Endothelial cell (in vitro differentiated cells): Measurements from ENCODE around the gene USP34. TPM values are rescaled to one million over a fixed set of nuclear protein-coding genes. Genes with fewer than 3 reads are reported as not detected.
A peak's percentile ranks its signal among the peaks of the same experiment; 100 is the strongest.

Experiments used
- DNase-seq: peaks from one replicate; pipeline ENCODE4 v3.0.0; 2021; ENCODE audit warnings: low spot score
- H3K27ac Mint-ChIP-seq: one replicate; pipeline ENCODE4 v1.8.0; 2021; ENCODE audit warnings: mixed read lengths, inconsistent platforms; ENCODE audit not compliant: unreplicated experiment
- H3K27me3 Mint-ChIP-seq: one replicate; pipeline ENCODE4 v1.8.0; 2021; ENCODE audit warnings: mild to moderate bottlenecking, moderate library complexity, mixed read lengths, inconsistent platforms; ENCODE audit not compliant: unreplicated experiment
- H3K36me3 Mint-ChIP-seq: one replicate; pipeline ENCODE4 v1.8.0; 2021; ENCODE audit warnings: mild to moderate bottlenecking, low read depth, mixed read lengths, inconsistent platforms; ENCODE audit not compliant: unreplicated experiment
- H3K4me1 Mint-ChIP-seq: one replicate; pipeline ENCODE4 v1.8.0; 2021; ENCODE audit warnings: mild to moderate bottlenecking, mixed read lengths, inconsistent platforms; ENCODE audit not compliant: unreplicated experiment
- H3K4me3 Mint-ChIP-seq: one replicate; pipeline ENCODE4 v1.8.0; 2021; ENCODE audit warnings: mild to moderate bottlenecking, mixed read lengths, inconsistent platforms; ENCODE audit not compliant: unreplicated experiment
- H3K9me3 Mint-ChIP-seq: one replicate; pipeline ENCODE4 v1.8.0; 2021; ENCODE audit warnings: mixed read lengths, inconsistent platforms; ENCODE audit not compliant: unreplicated experiment
- CTCF ChIP-seq: fragments of 200-600 bp; sonication (generic); IDR thresholded peaks from one replicate; pipeline ENCODE4 v1.5.0; 2021; ENCODE audit warnings: antibody characterized with exemption; ENCODE audit not compliant: unreplicated experiment
- long read RNA-seq: library from polyadenylated mRNA; unstranded; transcript quantifications from one replicate; pipeline ENCODE4 v2.0.0, GENCODE V29; 2020; ENCODE audit not compliant: unreplicated experiment
- total RNA-seq: library from RNA; stranded (reverse); fragmentation: NEBNext Ultra II Directional; extraction: Animal tissue kit (Norgen Biotek cat#: 25700); gene quantifications from one replicate; pipeline ENCODE4 v1.2.1, GENCODE V29; 2021; ENCODE audit not compliant: unreplicated experiment

USP34 gene
- 97.4 TPM for total RNA-seq
- long read RNA-seq, result 0 reads

- peaks cover 3% of the 10 kb centered on the region for H3K27me3 Mint-ChIP-seq
- peak; percentile 92 for DNase-seq
- H3K4me1 Mint-ChIP-seq, result peaks cover 16% of the 10 kb centered on the region
- H3K9me3 Mint-ChIP-seq, result no peaks in the 10 kb centered on the region
- peak within 1 kb of the TSS; percentile 93 for H3K27ac Mint-ChIP-seq
- H3K4me3 Mint-ChIP-seq, result peak within 1 kb of the TSS; percentile 96
- H3K36me3 Mint-ChIP-seq, result peaks cover 8% of the 10 kb centered on the region
- no peak for TF ChIP-seq CTCF
Observed at GRCh38 chr2:61470965-61471904, at the start of gene USP34. TSS of gene USP34 (minus strand) at chr2:61471087. CDS start at chr2:61470692, 395 bp downstream.

GRCh38 chr2:61520261-61520660 is 49.4 kb upstream of the USP34 start:
- no peaks in the 10 kb centered on the region for H3K4me1 Mint-ChIP-seq
- no peak for TF ChIP-seq CTCF
- H3K4me3 Mint-ChIP-seq, result no peak overlapping the region
- no peak overlapping the region for H3K27ac Mint-ChIP-seq
- no peak for DNase-seq
- no peaks in the 10 kb centered on the region for H3K9me3 Mint-ChIP-seq
- peaks cover 10% of the 10 kb centered on the region for H3K36me3 Mint-ChIP-seq
- no peaks in the 10 kb centered on the region for H3K27me3 Mint-ChIP-seq

GRCh38 chr2:61512768-61513398 is 42.0 kb upstream of the USP34 start:
- Mint-ChIP-seq H3K27ac (no peak overlapping the region), H3K4me1 (no peaks in the 10 kb centered on the region), H3K4me3 (no peak overlapping the region), H3K36me3 (peaks cover 14% of the 10 kb centered on the region), H3K27me3 (no peaks in the 10 kb centered on the region), H3K9me3 (no peaks in the 10 kb centered on the region)
- DNase-seq, result no peak
- no peak for TF ChIP-seq CTCF

- Mint-ChIP-seq H3K27ac (no peak overlapping the region), H3K9me3 (no peaks in the 10 kb centered on the region), H3K4me3 (no peak overlapping the region), H3K27me3 (no peaks in the 10 kb centered on the region), H3K36me3 (peaks cover 14% of the 10 kb centered on the region), H3K4me1 (no peaks in the 10 kb centered on the region)
- no peak for DNase-seq
- TF ChIP-seq CTCF, result no peak
Observed at GRCh38 chr2:61510674-61511671, 40.1 kb upstream of the USP34 start.
